ENCODE results near the gene ADD3. TPM values are rescaled to one million over a fixed set of nuclear protein-coding genes. Genes with fewer than 3 reads are reported as not detected.

Gene ADD3
- total RNA-seq, 1 donor from 2014 or later, result 128 TPM

GRCh38 chr10:110016039-110016438 lies 8.3 kb downstream of the ADD3 start:
- no peak for DNase-seq (ENCODE audit: extremely low spot score, unreplicated experiment)
- H3K4me1 Mint-ChIP-seq (ENCODE audit: unreplicated experiment), result peaks cover 53% of the 10 kb centered on the region
- H3K4me3 Mint-ChIP-seq (ENCODE audit: unreplicated experiment), result no peak overlapping the region
- H3K27me3 Mint-ChIP-seq (ENCODE audit: unreplicated experiment), result no peaks in the 10 kb centered on the region
- no peaks in the 10 kb centered on the region for H3K9me3 Mint-ChIP-seq (ENCODE audit: unreplicated experiment)
- TF ChIP-seq CTCF (IDR thresholded peaks at IDR 0.05), result peak; percentile 53
- peaks cover 2% of the 10 kb centered on the region for H3K36me3 Mint-ChIP-seq (ENCODE audit: unreplicated experiment)
- H3K27ac Mint-ChIP-seq (ENCODE audit: unreplicated experiment), result no peak overlapping the region

- Mint-ChIP-seq H3K36me3 (ENCODE audit: unreplicated experiment) (peaks cover 2% of the 10 kb centered on the region), H3K27me3 (ENCODE audit: unreplicated experiment) (no peaks in the 10 kb centered on the region), H3K27ac (ENCODE audit: unreplicated experiment) (no peak overlapping the region), H3K4me3 (ENCODE audit: unreplicated experiment) (no peak overlapping the region), H3K9me3 (ENCODE audit: unreplicated experiment) (no peaks in the 10 kb centered on the region), H3K4me1 (ENCODE audit: unreplicated experiment) (peaks cover 47% of the 10 kb centered on the region)
- DNase-seq (ENCODE audit: extremely low spot score, unreplicated experiment), result no peak
- no peak for TF ChIP-seq CTCF (IDR thresholded peaks at IDR 0.05)
Observed at GRCh38 chr10:110017052-110017451, 9.3 kb downstream of the ADD3 start.

- H3K27me3 Mint-ChIP-seq (ENCODE audit: unreplicated experiment), result no peaks in the 10 kb centered on the region
- no peak for TF ChIP-seq CTCF (IDR thresholded peaks at IDR 0.05)
Observed at GRCh38 chr10:110017907-110018306, 10.1 kb downstream of the ADD3 start.

GRCh38 chr10:110020265-110020664 lies 12.5 kb downstream of the ADD3 start:
- Mint-ChIP-seq H3K4me1 (ENCODE audit: unreplicated experiment) (peaks cover 31% of the 10 kb centered on the region), H3K27ac (ENCODE audit: unreplicated experiment) (no peak overlapping the region), H3K9me3 (ENCODE audit: unreplicated experiment) (no peaks in the 10 kb centered on the region), H3K4me3 (ENCODE audit: unreplicated experiment) (no peak overlapping the region), H3K36me3 (ENCODE audit: unreplicated experiment) (no peaks in the 10 kb centered on the region), H3K27me3 (ENCODE audit: unreplicated experiment) (no peaks in the 10 kb centered on the region)
- no peak for TF ChIP-seq CTCF (IDR thresholded peaks at IDR 0.05)
- DNase-seq (ENCODE audit: extremely low spot score, unreplicated experiment), result no peak

More at GRCh38 chr10:110017907-110018306, 10.1 kb downstream of the ADD3 start:
- Mint-ChIP-seq H3K9me3 (ENCODE audit: unreplicated experiment) (no peaks in the 10 kb centered on the region), H3K36me3 (ENCODE audit: unreplicated experiment) (peaks cover 2% of the 10 kb centered on the region), H3K4me1 (ENCODE audit: unreplicated experiment) (peaks cover 39% of the 10 kb centered on the region), H3K27ac (ENCODE audit: unreplicated experiment) (peak overlapping the region; percentile 39), H3K4me3 (ENCODE audit: unreplicated experiment) (no peak overlapping the region)
- DNase-seq (ENCODE audit: extremely low spot score, unreplicated experiment), result no peak

GRCh38 chr10:110022716-110023504 lies 15.1 kb downstream of the ADD3 start:
- TF ChIP-seq CTCF (IDR thresholded peaks at IDR 0.05), result no peak
- no peak overlapping the region for H3K27ac Mint-ChIP-seq (ENCODE audit: unreplicated experiment)

More at GRCh38 chr10:110022716-110023504, 15.1 kb downstream of the ADD3 start:
- no peaks in the 10 kb centered on the region for H3K36me3 Mint-ChIP-seq (ENCODE audit: unreplicated experiment)
- peaks cover 11% of the 10 kb centered on the region for H3K4me1 Mint-ChIP-seq (ENCODE audit: unreplicated experiment)
- DNase-seq (ENCODE audit: extremely low spot score, unreplicated experiment), result no peak
- H3K4me3 Mint-ChIP-seq (ENCODE audit: unreplicated experiment), result no peak overlapping the region
- H3K27me3 Mint-ChIP-seq (ENCODE audit: unreplicated experiment), result no peaks in the 10 kb centered on the region
- H3K9me3 Mint-ChIP-seq (ENCODE audit: unreplicated experiment), result no peaks in the 10 kb centered on the region

Data from osteocyte (in vitro differentiated cells).